AG04450 (cell line): ENCODE measurements around the gene GOLT1A. TPM values are rescaled to one million over a fixed set of nuclear protein-coding genes. Genes with fewer than 3 reads are reported as not detected.

ENCODE experiments used
- CTCF ChIA-PET: fragments of 300-600, 350-600 bp; formaldehyde crosslinking; extraction: SDS; loops from one replicate; lab custom pipeline; 2022; ENCODE audit warnings: antibody characterized with exemption, inconsistent platforms; lab: Charles Lee
- POLR2A ChIA-PET: fragments of 350-600 bp; formaldehyde crosslinking; extraction: SDS; loops from one replicate; lab custom pipeline; 2021; ENCODE audit warnings: antibody characterized with exemption, inconsistent platforms; lab: Yijun Ruan, JAX
- DNase-seq: peaks from one replicate; pipeline ENCODE4 v3.0.0-alpha.2; 2011; ENCODE audit warnings: low read depth, low spot score
- H3K27ac ChIP-seq: one replicate; pipeline ENCODE4 v1.5.1; 2012; ENCODE audit warnings: low read depth, low read length, control low read depth
- H3K27me3 ChIP-seq: one replicate; pipeline ENCODE4 v1.6.0; 2012; ENCODE audit warnings: low read length; ENCODE audit not compliant: control insufficient read depth, insufficient read depth
- H3K4me3 ChIP-seq: 2 replicates; pipeline ENCODE4 v1.5.1; 2011; ENCODE audit warnings: mild to moderate bottlenecking, low read depth, low read length, control low read depth
- H3K9me3 ChIP-seq: 2 replicates; pipeline ENCODE4 v1.5.1; 2012; ENCODE audit warnings: low read length; ENCODE audit not compliant: control insufficient read depth, insufficient read depth
- polyA plus RNA-seq: library from polyadenylated mRNA; depleted of rRNA; stranded (reverse); fragments of >200 nt; gene quantifications from 2 replicates; pipeline ENCODE4 v1.2.3, GENCODE V29; 2011
- TF ChIP-seq, protein P1 (sequence below): IDR thresholded peaks from 2 replicates; pipeline ENCODE4 v1.5.1; 2011; ENCODE audit warnings: low read depth, low read length, control low read depth, inconsistent platforms

GOLT1A gene
- polyA plus RNA-seq, 1 experiment, result not detected

DNA sequence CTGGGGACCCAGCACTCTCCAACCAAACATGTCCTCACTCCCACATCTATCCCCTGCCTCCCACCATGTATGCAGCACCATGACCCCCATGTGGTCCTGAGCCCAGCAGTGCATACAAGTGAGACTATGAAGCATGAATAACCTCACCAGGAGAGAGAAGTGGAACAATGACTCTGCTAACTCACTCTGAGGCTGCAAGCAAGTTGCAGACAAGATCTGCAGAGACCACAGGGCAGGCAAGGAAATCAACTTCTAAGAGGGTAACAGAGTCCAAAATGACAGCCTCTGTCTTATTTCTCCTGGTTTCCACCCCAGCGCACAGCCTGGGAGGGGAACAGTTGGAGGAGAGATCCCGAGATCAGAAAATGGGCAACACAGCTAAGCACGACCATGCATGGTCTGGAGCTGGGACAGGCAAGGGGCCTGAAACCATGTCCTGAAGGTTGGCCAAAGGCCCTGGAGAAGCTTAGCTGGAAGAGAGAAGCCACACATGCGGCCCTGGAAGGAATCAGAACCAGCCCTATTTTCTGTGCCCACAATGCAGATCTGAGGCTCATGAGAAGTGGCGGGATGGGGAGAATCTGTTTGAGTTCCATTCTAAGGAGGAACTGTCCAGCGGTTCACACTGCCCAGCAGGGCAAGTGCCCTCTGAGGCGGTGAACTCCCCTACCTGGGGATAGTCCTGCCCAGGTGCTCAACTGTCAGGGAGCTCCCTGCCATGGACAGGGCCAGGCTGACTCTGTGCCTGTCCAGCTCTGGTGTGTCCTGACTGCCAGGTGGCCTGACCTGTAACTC is 35.1 kb downstream of the GOLT1A start:
- TF ChIP-seq, protein P1, sequence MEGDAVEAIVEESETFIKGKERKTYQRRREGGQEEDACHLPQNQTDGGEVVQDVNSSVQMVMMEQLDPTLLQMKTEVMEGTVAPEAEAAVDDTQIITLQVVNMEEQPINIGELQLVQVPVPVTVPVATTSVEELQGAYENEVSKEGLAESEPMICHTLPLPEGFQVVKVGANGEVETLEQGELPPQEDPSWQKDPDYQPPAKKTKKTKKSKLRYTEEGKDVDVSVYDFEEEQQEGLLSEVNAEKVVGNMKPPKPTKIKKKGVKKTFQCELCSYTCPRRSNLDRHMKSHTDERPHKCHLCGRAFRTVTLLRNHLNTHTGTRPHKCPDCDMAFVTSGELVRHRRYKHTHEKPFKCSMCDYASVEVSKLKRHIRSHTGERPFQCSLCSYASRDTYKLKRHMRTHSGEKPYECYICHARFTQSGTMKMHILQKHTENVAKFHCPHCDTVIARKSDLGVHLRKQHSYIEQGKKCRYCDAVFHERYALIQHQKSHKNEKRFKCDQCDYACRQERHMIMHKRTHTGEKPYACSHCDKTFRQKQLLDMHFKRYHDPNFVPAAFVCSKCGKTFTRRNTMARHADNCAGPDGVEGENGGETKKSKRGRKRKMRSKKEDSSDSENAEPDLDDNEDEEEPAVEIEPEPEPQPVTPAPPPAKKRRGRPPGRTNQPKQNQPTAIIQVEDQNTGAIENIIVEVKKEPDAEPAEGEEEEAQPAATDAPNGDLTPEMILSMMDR, result no peak
- no peak for DNase-seq
- Histone ChIP-seq H3K27ac (no peak overlapping the region), H3K9me3 (no peaks in the 10 kb centered on the region), H3K4me3 (no peak overlapping the region), H3K27me3 (no peaks in the 10 kb centered on the region)
- ChIA-PET POLR2A (no interaction called here), CTCF (interaction anchor here (1.0 to 1.2 kb wide), 4 partner anchors 16 to 185 kb away, joined by 3 to 9 read pairs (median 5); no protein-coding TSS in a partner anchor)

- Histone ChIP-seq H3K9me3 (no peaks in the 10 kb centered on the region), H3K27ac (no peak overlapping the region), H3K4me3 (no peak overlapping the region), H3K27me3 (no peaks in the 10 kb centered on the region)
- no peak for DNase-seq
- TF ChIP-seq, protein P1, result no peak
- ChIA-PET CTCF (interaction anchor here (3.0 kb wide), 1 partner anchor 222 kb away, joined by 8 read pairs; no protein-coding TSS in a partner anchor), POLR2A (no interaction called here)
These were observed 36.7 kb downstream of the GOLT1A start for GRCh38 chr1:204177133-204177532.

GRCh38 chr1:204176049-204176448 is 37.7 kb downstream of the GOLT1A start:
- Histone ChIP-seq H3K4me3 (no peak overlapping the region), H3K9me3 (no peaks in the 10 kb centered on the region; the same call in 1 of the 2 replicates), H3K27ac (no peak overlapping the region), H3K27me3 (no peaks in the 10 kb centered on the region)
- CTCF ChIA-PET, result interaction anchor here (0.7 to 5.3 kb wide), 4 partner anchors 13 to 223 kb away, joined by 3 to 33 read pairs (median 10); no protein-coding TSS in a partner anchor
- POLR2A ChIA-PET, result no interaction called here
- TF ChIP-seq, protein P1, result no peak
- no peak for DNase-seq

DNA sequence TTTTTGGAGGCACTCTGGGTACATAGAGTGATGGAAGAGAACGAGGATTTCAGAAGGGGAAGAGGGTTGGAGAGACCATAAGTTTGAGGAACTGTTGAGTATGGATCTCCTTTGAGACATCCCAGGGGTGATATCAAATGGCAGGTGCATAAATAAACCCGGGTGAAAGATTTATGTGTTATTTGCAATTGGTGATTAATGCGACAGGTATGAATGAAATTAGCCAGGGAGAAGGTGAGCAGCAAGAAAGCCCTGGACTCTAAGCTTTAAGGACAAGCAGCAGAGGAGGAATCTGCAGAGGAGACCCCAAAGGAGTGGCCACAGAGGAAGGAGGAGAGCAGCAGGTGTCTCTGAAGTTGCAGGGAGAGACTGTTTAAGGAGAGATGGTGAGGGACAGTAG is 38.8 kb downstream of the GOLT1A start:
- no peak overlapping the region for H3K27ac ChIP-seq
- no peaks in the 10 kb centered on the region for H3K27me3 ChIP-seq
- DNase-seq, result no peak
- peaks cover 3% of the 10 kb centered on the region for H3K9me3 ChIP-seq
- TF ChIP-seq, protein P1, result no peak
- POLR2A ChIA-PET, result no interaction called here
- H3K4me3 ChIP-seq, result no peak overlapping the region
- CTCF ChIA-PET, result interaction anchor here (1.8 to 5.3 kb wide), 3 partner anchors 12 to 224 kb away, joined by 8 to 33 read pairs (median 12); no protein-coding TSS in a partner anchor

GRCh38 chr1:204172404-204173029 is 41.3 kb downstream of the GOLT1A start:
- no peaks in the 10 kb centered on the region for H3K27me3 ChIP-seq
- ChIA-PET CTCF (interaction anchor here (0.9 to 13.8 kb wide), 7 partner anchors 10 to 226 kb away, joined by 3 to 212 read pairs (median 8); partner anchors contain the start of gene PLEKHA6), POLR2A (interaction anchor here (0.6 to 1.1 kb wide), 2 partner anchors 17 to 26 kb away, joined by 4 read pairs; no protein-coding TSS in a partner anchor)
- no peak overlapping the region for H3K4me3 ChIP-seq
- peaks cover 3% of the 10 kb centered on the region for H3K9me3 ChIP-seq
- DNase-seq, result no peak
- TF ChIP-seq, protein P1, result no peak
- no peak overlapping the region for H3K27ac ChIP-seq
